Measurements from ENCODE around the gene OCLN.

GRCh38 chr5:69519285-69519684 lies 26.7 kb downstream of the OCLN start:
- TF ChIP-seq CTCF (conservative IDR thresholded peaks at IDR 0.05; ENCODE audit: low read depth in 2 of 2) (no peak), REST (IDR thresholded peaks at IDR 0.05; ENCODE audit: unreplicated experiment) (no peak), EZH2 (IDR thresholded peaks at IDR 0.05; ENCODE audit: low read depth, unreplicated experiment) (no peak), POLR2AphosphoS5 (IDR thresholded peaks at IDR 0.05; ENCODE audit: low read depth) (no peak), EZH2phosphoT487 (IDR thresholded peaks at IDR 0.05; ENCODE audit: unreplicated experiment) (no peak), NANOG (IDR thresholded peaks at IDR 0.05; ENCODE audit: borderline replicate concordance) (no peak), STAT1 (IDR thresholded peaks at IDR 0.05; ENCODE audit: unreplicated experiment) (no peak), CREB1 (CRISPR knock-in tag; IDR thresholded peaks at IDR 0.05; ENCODE audit: low read depth) (no peak), ETS1 (IDR thresholded peaks at IDR 0.05) (no peak)

All from GM23338 (cell line).